Left ventricle myocardium inferior (tissue), 1 donor: ENCODE data around the gene RBM25. TPM values are rescaled to one million over a fixed set of nuclear protein-coding genes. Genes with fewer than 3 reads are reported as not detected.
A peak's percentile ranks its signal among the peaks of the same experiment; 100 is the strongest.

ENCODE experiments used
- DNase-seq: peaks from one replicate; pipeline ENCODE4 v3.0.0-alpha.2; 2020
- H3K27ac ChIP-seq: fragments of 200-600 bp; replicated peaks from 2 replicates; pipeline ENCODE4 v1.8.0; 2021
- H3K27me3 ChIP-seq: fragments of 200-600 bp; 2 replicates; pipeline ENCODE4 v1.8.0; 2021; ENCODE audit warnings: low read depth
- H3K36me3 ChIP-seq: fragments of 200-600 bp; 2 replicates; pipeline ENCODE4 v1.8.0; 2021
- H3K4me1 ChIP-seq: fragments of 200-600 bp; 2 replicates; pipeline ENCODE4 v1.8.0; 2021
- H3K4me3 ChIP-seq: fragments of 200-600 bp; 2 replicates; pipeline ENCODE4 v1.8.0; 2021; ENCODE audit warnings: mild to moderate bottlenecking, moderate library complexity
- H3K9me3 ChIP-seq: fragments of 200-600 bp; replicated peaks from 2 replicates; pipeline ENCODE4 v1.8.0; 2021
- intact Hi-C: fragments of 100-400 bp; cut with micrococcal nuclease; formaldehyde crosslinking; loops from one replicate; pipeline ENCODE4 v1.11.0; 2022
- total RNA-seq: library from RNA; stranded (reverse); fragmentation: NEBNext Ultra II Directional; extraction: Animal tissue kit (Norgen Biotek cat#: 25700); gene quantifications from one replicate; pipeline ENCODE4 v1.2.1, GENCODE V29; 2021
- TF ChIP-seq, protein P1 (sequence below): fragments of 200-600 bp; IDR thresholded peaks from 2 replicates; pipeline ENCODE4 v1.8.0; 2021; ENCODE audit warnings: antibody characterized with exemption, mild to moderate bottlenecking, borderline replicate concordance
- donor health status: DM: no; HTN: yes; CAD: no; lungs with severe emphysema.

Gene RBM25
- total RNA-seq, 1 donor from 2014 or later = 36.9 TPM

DNA sequence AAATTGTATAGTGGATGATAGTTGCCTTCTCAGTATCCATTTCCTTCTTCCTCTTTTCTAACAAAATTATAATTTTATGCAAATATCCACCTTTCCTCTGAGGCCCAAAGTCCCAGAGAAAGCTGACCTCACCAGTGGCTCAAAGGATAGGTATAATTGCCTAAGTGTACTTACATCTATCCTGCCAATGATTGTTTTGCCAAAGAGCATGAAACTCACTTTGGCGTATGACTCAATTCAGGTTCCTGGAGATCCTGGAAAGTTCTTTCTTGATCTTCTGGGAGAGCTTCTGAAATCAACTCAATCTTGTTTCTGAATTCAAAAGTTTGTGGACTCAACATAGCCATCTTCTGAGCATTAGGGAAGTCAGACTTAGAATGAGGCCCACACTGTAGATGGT is 10.5 kb upstream of the RBM25 start:
- no peaks in the 10 kb centered on the region for H3K27me3 ChIP-seq
- no peak overlapping the region for H3K4me3 ChIP-seq
- H3K9me3 ChIP-seq = no peaks in the 10 kb centered on the region
- intact Hi-C loops = no loop called here
- no peak overlapping the region for H3K27ac ChIP-seq
- no peak for DNase-seq
- TF ChIP-seq, protein P1, sequence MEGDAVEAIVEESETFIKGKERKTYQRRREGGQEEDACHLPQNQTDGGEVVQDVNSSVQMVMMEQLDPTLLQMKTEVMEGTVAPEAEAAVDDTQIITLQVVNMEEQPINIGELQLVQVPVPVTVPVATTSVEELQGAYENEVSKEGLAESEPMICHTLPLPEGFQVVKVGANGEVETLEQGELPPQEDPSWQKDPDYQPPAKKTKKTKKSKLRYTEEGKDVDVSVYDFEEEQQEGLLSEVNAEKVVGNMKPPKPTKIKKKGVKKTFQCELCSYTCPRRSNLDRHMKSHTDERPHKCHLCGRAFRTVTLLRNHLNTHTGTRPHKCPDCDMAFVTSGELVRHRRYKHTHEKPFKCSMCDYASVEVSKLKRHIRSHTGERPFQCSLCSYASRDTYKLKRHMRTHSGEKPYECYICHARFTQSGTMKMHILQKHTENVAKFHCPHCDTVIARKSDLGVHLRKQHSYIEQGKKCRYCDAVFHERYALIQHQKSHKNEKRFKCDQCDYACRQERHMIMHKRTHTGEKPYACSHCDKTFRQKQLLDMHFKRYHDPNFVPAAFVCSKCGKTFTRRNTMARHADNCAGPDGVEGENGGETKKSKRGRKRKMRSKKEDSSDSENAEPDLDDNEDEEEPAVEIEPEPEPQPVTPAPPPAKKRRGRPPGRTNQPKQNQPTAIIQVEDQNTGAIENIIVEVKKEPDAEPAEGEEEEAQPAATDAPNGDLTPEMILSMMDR = no peak
- no peaks in the 10 kb centered on the region for H3K36me3 ChIP-seq
- H3K4me1 ChIP-seq = no peaks in the 10 kb centered on the region

DNA sequence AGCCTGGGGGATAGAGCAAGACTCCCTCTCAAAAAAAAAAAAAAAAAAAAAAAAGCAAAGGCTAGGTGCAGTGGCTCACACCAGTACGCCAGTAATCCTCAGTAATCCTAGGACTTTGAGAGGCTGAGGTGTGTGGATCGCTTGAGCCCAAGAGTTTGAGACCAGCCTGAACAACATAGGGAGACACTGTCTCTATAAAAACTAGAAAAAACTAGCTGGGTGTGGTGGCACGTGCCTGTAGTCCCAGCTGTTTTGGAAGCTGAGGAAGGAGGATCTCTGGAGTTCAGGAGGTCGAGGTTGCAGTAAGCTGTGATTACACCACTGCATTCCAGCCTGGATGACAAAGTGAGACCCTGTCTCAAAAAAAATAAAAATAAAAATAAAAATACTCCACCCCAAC is 8.9 kb upstream of the RBM25 start:
- intact Hi-C loops = no loop called here
- Histone ChIP-seq H3K36me3 (no peaks in the 10 kb centered on the region), H3K4me1 (no peaks in the 10 kb centered on the region), H3K27me3 (no peaks in the 10 kb centered on the region), H3K27ac (no peak overlapping the region), H3K4me3 (no peak overlapping the region), H3K9me3 (no peaks in the 10 kb centered on the region)
- no peak for DNase-seq
- TF ChIP-seq, protein P1 = no peak

DNA sequence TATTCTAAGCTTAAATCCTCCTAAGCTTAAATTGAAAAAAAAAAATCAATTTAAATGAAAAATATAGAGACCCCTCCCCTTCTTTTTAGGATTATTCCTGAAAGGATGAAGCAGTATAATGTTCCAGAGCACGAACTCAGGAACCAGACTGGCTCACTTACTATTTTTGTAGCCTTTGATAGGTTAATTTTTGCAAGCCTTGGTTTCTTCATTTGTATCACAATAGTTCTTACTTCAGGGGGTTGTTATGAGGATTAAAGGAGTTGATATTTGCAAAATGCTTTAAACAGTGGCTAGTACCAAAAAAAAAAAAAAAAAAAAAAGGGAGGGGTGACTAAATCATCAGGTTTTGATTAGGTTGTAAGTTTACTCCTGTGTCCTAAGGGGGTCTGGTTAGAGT is 3.1 kb upstream of the RBM25 start:
- H3K4me3 ChIP-seq = no peak overlapping the region
- intact Hi-C loops = no loop called here
- H3K9me3 ChIP-seq = no peaks in the 10 kb centered on the region
- no peak overlapping the region for H3K27ac ChIP-seq
- H3K27me3 ChIP-seq = no peaks in the 10 kb centered on the region
- peaks cover 24% of the 10 kb centered on the region for H3K4me1 ChIP-seq
- H3K36me3 ChIP-seq = no peaks in the 10 kb centered on the region
- DNase-seq = no peak
- TF ChIP-seq, protein P1 = no peak

DNA sequence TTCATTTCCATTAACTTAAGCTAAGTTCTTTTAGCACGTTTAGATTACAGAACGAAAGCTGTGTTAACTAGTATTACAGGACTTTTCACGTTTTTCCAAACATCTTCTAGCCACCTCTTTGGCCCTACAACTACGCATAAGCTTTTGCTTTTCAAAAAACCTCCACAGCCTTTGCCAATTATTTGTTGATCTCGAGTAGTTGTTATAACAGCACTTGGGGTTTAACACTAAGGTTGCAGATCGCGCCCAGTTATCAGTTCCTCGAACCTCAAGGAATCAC is 450 bp upstream of the RBM25 start:
- H3K4me1 ChIP-seq = peaks cover 51% of the 10 kb centered on the region
- H3K9me3 ChIP-seq = no peaks in the 10 kb centered on the region
- H3K4me3 ChIP-seq = peak overlapping the region; percentile 87
- H3K27ac ChIP-seq = peak overlapping the region; percentile 91
- TF ChIP-seq, protein P1 = no peak
- no peaks in the 10 kb centered on the region for H3K36me3 ChIP-seq
- DNase-seq = no peak
- H3K27me3 ChIP-seq = no peaks in the 10 kb centered on the region
- intact Hi-C loops = no loop called here

DNA sequence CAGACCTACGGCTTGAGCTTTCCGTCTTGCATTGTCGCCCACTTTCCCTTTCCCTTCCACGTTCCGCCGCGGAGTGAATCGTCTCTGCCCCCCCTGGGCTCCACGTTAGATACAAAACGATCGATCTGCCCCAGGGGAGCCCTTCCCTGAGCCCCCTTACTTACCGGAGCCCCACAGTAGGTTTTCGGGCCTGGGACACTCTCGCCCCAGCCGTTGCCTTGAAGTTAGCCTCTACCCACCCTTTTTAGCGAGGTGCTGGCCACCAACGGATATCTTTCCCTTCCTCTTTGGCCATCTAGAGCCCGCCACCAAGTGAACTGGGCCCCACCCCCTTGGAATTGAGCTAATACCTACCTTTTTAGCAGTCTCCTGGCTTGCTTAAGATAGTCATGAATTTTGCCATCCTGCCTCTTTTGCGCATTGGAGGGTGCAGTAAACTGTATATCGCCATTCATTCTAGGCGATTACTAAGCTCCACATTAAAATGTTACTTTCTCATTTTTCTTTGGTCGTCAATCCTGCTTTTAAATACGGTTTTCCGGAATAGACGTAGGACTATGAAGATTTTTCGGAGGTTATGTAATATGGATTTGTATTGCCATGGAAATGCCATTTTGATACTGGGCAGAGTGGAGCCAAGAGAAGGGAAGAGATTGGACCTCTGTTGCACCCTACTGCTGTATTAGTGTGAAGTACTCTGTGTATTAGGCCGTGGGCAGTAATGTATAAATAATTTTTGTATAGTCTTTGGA is 764 bp downstream of the RBM25 start:
- H3K27ac ChIP-seq = peak overlapping the region; percentile 91
- peak; percentile 31 for DNase-seq
- no peaks in the 10 kb centered on the region for H3K27me3 ChIP-seq
- peaks cover 63% of the 10 kb centered on the region for H3K4me1 ChIP-seq
- intact Hi-C loops = no loop called here
- TF ChIP-seq, protein P1 = no peak
- no peaks in the 10 kb centered on the region for H3K9me3 ChIP-seq
- no peaks in the 10 kb centered on the region for H3K36me3 ChIP-seq
- peak overlapping the region; percentile 87 for H3K4me3 ChIP-seq
